Endothelial cell of umbilical vein (primary cell): Measurements from ENCODE around the gene CLDN14. TPM values are rescaled to one million over a fixed set of nuclear protein-coding genes. Genes with fewer than 3 reads are reported as not detected.

ENCODE experiments used
- BruUV-seq: library from RNA; stranded (reverse); fragments of 400-500 nt; replicated peaks from 2 replicates; lab custom pipeline; 2021; lab: Mats Ljungman, UMichigan
- CTCF ChIA-PET: fragments of 300-600, 350-600 bp; sonication (Branson Sonifier 250); formaldehyde crosslinking; loops from one replicate; lab custom pipeline; 2021; ENCODE audit warnings: antibody characterized with exemption, inconsistent platforms; lab: Charles Lee
- POLR2A ChIA-PET: fragments of 300-600, 350-600 bp; sonication (Branson Sonifier 250); formaldehyde crosslinking; loops from one replicate; lab custom pipeline; 2021; ENCODE audit warnings: antibody characterized with exemption, inconsistent platforms; lab: Charles Lee
- DNase-seq: peaks from one replicate; pipeline ENCODE4 v3.0.0-alpha.2; 2011; ENCODE audit warnings: low read depth, low spot score
- FAIRE-seq: peaks from 2 replicates; lab custom pipeline; 2011; peaks lifted over from hg19 to GRCh38; lab: Jason Lieb, UNC
- H2AFZ ChIP-seq: 2 replicates; pipeline ENCODE4 v1.6.0; 2012; ENCODE audit warnings: low read depth, low read length, control low read depth, inconsistent platforms
- H3K27ac ChIP-seq: 2 replicates; pipeline ENCODE4 v1.5.1; 2011; ENCODE audit warnings: low read depth, mild to moderate bottlenecking, control low read depth, low read length, moderate library complexity; ENCODE audit not compliant: insufficient read depth
- H3K27me3 ChIP-seq, 2 experiments: 2 replicates each; pipeline versions ENCODE4 v1.6.0 to v1.6.1; 2011; ENCODE audit warnings: low read length in 2 of 2, mixed read lengths in 1 of 2; ENCODE audit not compliant: control insufficient read depth in 2 of 2, insufficient read depth in 2 of 2
- H3K36me3 ChIP-seq, 2 experiments: 2 replicates in 1 of 2; 3 replicates in 1 of 2; pipeline ENCODE4 v1.5.1; 2011; ENCODE audit warnings: low read length in 2 of 2, mild to moderate bottlenecking in 1 of 2, moderate library complexity in 1 of 2; ENCODE audit not compliant: control insufficient read depth in 2 of 2, insufficient read depth in 2 of 2; ENCODE audit errors: extremely low read depth in 1 of 2
- H3K4me1 ChIP-seq: 3 replicates; pipeline ENCODE4 v1.5.1; 2011; ENCODE audit warnings: mild to moderate bottlenecking, low read length; ENCODE audit not compliant: control insufficient read depth, insufficient read depth; ENCODE audit errors: extremely low read depth
- H3K4me2 ChIP-seq: 2 replicates; pipeline ENCODE4 v1.6.1; 2011; ENCODE audit warnings: low read length, control low read depth, mixed read lengths; ENCODE audit not compliant: insufficient read depth
- H3K4me3 ChIP-seq, 3 experiments: fragments of 200-600 bp in 1 of 3; sonication (generic), shearing (Covaris generic) in 1 of 3; replicated peaks in 1 of 3; 2 replicates each; pipeline ENCODE4 v1.5.1; 2011 to 2016; ENCODE audit warnings: control low read depth in 3 of 3, low read length in 3 of 3, mild to moderate bottlenecking in 2 of 3, inconsistent platforms in 1 of 3, low read depth in 1 of 3, moderate library complexity in 1 of 3; ENCODE audit not compliant: insufficient read depth in 1 of 3
- H3K79me2 ChIP-seq: 2 replicates; pipeline ENCODE4 v1.6.0; 2012; ENCODE audit warnings: low read length, inconsistent platforms; ENCODE audit not compliant: control insufficient read depth, insufficient read depth
- H3K9ac ChIP-seq: replicated peaks from 2 replicates; pipeline ENCODE3; 2011; ENCODE audit warnings: low read length, control low read depth; ENCODE audit not compliant: insufficient read depth; ENCODE audit errors: extremely low read depth
- H3K9me1 ChIP-seq: replicated peaks from 3 replicates; pipeline ENCODE4 v1.6.0; 2011; ENCODE audit warnings: mild to moderate bottlenecking, low read length; ENCODE audit not compliant: control insufficient read depth, insufficient read depth; ENCODE audit errors: extremely low read depth
- H3K9me3 ChIP-seq: replicated peaks from 2 replicates; pipeline ENCODE4 v1.5.1; 2012; ENCODE audit warnings: low read length, inconsistent platforms; ENCODE audit not compliant: control insufficient read depth, insufficient read depth
- H4K20me1 ChIP-seq: replicated peaks from 2 replicates; pipeline ENCODE3; 2011; ENCODE audit warnings: mild to moderate bottlenecking, low read length; ENCODE audit not compliant: control insufficient read depth, insufficient read depth; ENCODE audit errors: extremely low read depth
- EZH2 ChIP-seq: IDR thresholded peaks from 2 replicates; pipeline ENCODE4 v1.6.1; 2012; ENCODE audit warnings: borderline replicate concordance, low read depth, mild to moderate bottlenecking, moderate library complexity, low read length, inconsistent platforms; ENCODE audit not compliant: severe bottlenecking
- FOS ChIP-seq: IDR thresholded peaks from 2 replicates; pipeline ENCODE4 v1.6.1; 2011; ENCODE audit warnings: mild to moderate bottlenecking, low read length, moderate library complexity, borderline replicate concordance; ENCODE audit not compliant: insufficient read depth
- GATA2 ChIP-seq: IDR thresholded peaks from 2 replicates; pipeline ENCODE4 v1.7.0; 2011; ENCODE audit warnings: low read depth, mild to moderate bottlenecking, moderate library complexity, mixed read lengths, low read length; ENCODE audit not compliant: insufficient read length, insufficient read depth
- MYC ChIP-seq: IDR thresholded peaks from one replicate; pipeline ENCODE4 v1.6.1; 2011; ENCODE audit warnings: mild to moderate bottlenecking, low read depth, low read length
- POLR2A ChIP-seq: IDR thresholded peaks from 2 replicates; pipeline ENCODE4 v1.6.1; 2012; ENCODE audit warnings: low read depth, mild to moderate bottlenecking, control low read depth, low read length
- POLR2AphosphoS5 ChIP-seq: IDR thresholded peaks from 2 replicates; pipeline ENCODE4 v1.6.1; 2012; ENCODE audit warnings: low read depth, mild to moderate bottlenecking, control low read depth, low read length, moderate library complexity; ENCODE audit not compliant: insufficient read depth
- dilution Hi-C: fragments of 300-500 bp; cut with MboI; formaldehyde crosslinking; loops from one replicate; pipeline ENCODE4 v1.15.0; 2019; ENCODE audit warnings: low sequenced_read_pairs; ENCODE audit not compliant: extremely low pct_ligation_motif_present
- intact Hi-C: fragments of 100-400 bp; cut with micrococcal nuclease; formaldehyde crosslinking; loops from one replicate; pipeline ENCODE4 v1.10.0; 2022
- polyA plus RNA-seq, 4 experiments: library from polyadenylated mRNA; depleted of rRNA in 3 of 4; stranded (reverse) in 3 of 4; unstranded in 1 of 4; fragments of >200 nt; gene quantifications; 2 replicates each; pipeline versions ENCODE4 v1.2.1 to v1.2.3, GENCODE V29; 2011 to 2012; ENCODE audit warnings: missing spikeins in 1 of 4
- total RNA-seq: library from RNA; stranded (reverse); gene quantifications from 2 replicates; pipeline ENCODE4 v1.2.3, GENCODE V29; 2021
- TF ChIP-seq, protein P1 (sequence below): IDR thresholded peaks from 2 replicates; pipeline ENCODE4 v1.6.1; 2011; ENCODE audit not compliant: insufficient read depth, insufficient read length

The CLDN14 gene
- total and polyA plus RNA-seq, 2 donors (not counting 3 experiments of a cell fraction or from before 2014, with no cell fraction given) = 1.0 to 2.5 TPM

DNA sequence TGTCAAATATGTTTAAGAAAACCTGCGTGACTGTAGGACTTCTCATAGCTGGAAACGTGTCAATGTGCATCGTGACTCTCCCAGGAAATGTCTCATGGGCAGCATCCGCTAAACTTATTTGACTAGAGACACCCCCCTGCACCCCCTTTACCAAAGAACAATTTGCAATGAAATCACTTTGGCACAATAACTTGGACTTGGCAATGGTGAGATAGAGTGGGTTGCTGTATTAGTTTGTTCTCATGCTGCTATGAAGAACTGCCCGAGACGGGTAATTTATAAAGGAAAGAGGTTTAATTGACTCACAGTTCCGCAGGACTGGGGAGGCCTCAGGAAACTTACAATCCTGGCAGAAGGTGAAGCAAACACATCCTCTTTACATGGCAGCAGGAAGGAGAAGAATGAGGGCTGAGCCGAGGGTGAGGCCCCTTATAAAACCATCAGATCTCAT lies 13.8 kb downstream of the CLDN14 start:
- H3K4me3 ChIP-seq = no peak overlapping the region
- DNase-seq (peak; percentile 74), FAIRE-seq (peak; percentile 82)
- intact Hi-C loops = loop anchor here (1.0 kb wide), 1 partner anchor 12 kb away; no protein-coding TSS in a partner anchor
- CTCF ChIA-PET = interaction anchor here (1.0 to 1.2 kb wide), 2 partner anchors 9 to 12 kb away, joined by 3 to 4 read pairs; no protein-coding TSS in a partner anchor
- TF ChIP-seq MYC = no peak
- TF ChIP-seq EZH2 = no peak
- no peak for TF ChIP-seq GATA2
- peak; percentile 24 for TF ChIP-seq POLR2AphosphoS5
- H3K4me1 ChIP-seq = peaks cover 15% of the 10 kb centered on the region
- POLR2A ChIA-PET = interaction anchor here (1.1 to 1.4 kb wide), 2 partner anchors 11 to 36 kb away, joined by 4 to 9 read pairs; no protein-coding TSS in a partner anchor
- no peaks in the 10 kb centered on the region for H4K20me1 ChIP-seq
- TSS peak; percentile 81 for BruUV-seq
- no peaks in the 10 kb centered on the region for H3K27me3 ChIP-seq
- no peak overlapping the region for H2AFZ ChIP-seq
- dilution Hi-C loops = no loop called here
- H3K79me2 ChIP-seq = peaks cover 31% of the 10 kb centered on the region
- peak overlapping the region; percentile 2 for H3K4me2 ChIP-seq
- H3K9ac ChIP-seq = peak overlapping the region; percentile 12
- peaks cover 0 to 4% of the 10 kb centered on the region in 2 experiments for H3K36me3 ChIP-seq
- H3K9me3 ChIP-seq = no peaks in the 10 kb centered on the region
- no peaks in the 10 kb centered on the region for H3K9me1 ChIP-seq
- peak overlapping the region; percentile 56 for H3K27ac ChIP-seq

DNA sequence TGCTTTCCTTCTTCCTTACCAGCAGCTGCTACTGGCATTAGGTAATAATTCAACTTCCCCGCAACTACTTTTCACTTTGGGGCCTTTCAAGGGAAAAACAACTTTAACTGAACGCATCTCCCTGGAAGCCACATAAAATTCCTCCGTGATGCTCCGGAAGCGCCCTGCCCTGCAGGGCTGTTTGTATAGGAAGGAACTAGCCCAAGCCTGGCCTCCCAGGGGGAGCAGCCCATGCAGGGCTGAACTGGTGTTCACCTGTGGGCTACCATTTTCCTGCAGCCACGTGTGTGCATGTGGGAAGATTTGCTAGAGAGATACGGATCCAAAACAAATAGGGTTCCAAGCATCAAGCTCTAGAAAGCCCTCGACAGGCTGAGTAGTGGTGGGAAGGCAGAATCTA lies 14.4 kb downstream of the CLDN14 start:
- H3K27me3 ChIP-seq = no peaks in the 10 kb centered on the region
- H3K9me1 ChIP-seq = no peaks in the 10 kb centered on the region
- DNase-seq = peak; percentile 11
- peak overlapping the region; percentile 12 for H3K9ac ChIP-seq
- intact Hi-C loops (no loop called here), dilution Hi-C loops (no loop called here)
- peaks cover 15% of the 10 kb centered on the region for H3K4me1 ChIP-seq
- no peak overlapping the region for H2AFZ ChIP-seq
- ChIA-PET POLR2A (interaction anchor here (1.1 to 1.4 kb wide), 2 partner anchors 11 to 36 kb away, joined by 4 to 9 read pairs; no protein-coding TSS in a partner anchor), CTCF (interaction anchor here (1.0 to 1.4 kb wide), 3 partner anchors 9 to 14 kb away, joined by 3 to 4 read pairs (median 4); partner anchors contain the start of gene CLDN14)
- TF ChIP-seq, protein P1, sequence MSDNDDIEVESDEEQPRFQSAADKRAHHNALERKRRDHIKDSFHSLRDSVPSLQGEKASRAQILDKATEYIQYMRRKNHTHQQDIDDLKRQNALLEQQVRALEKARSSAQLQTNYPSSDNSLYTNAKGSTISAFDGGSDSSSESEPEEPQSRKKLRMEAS = peak; percentile 30
- TF ChIP-seq MYC = no peak
- no peak for TF ChIP-seq FOS
- no peak for TF ChIP-seq POLR2A
- H3K27ac ChIP-seq = peak overlapping the region; percentile 56
- no peaks in the 10 kb centered on the region for H3K9me3 ChIP-seq
- no TSS peak for BruUV-seq
- H3K4me3 ChIP-seq = no peak overlapping the region
- peaks cover 0 to 5% of the 10 kb centered on the region in 2 experiments for H3K36me3 ChIP-seq
- no peaks in the 10 kb centered on the region for H4K20me1 ChIP-seq
- peak overlapping the region; percentile 2 for H3K4me2 ChIP-seq
- H3K79me2 ChIP-seq = peaks cover 34% of the 10 kb centered on the region
- no peak for FAIRE-seq
